ENCODE results near the gene THRAP3. TPM values are rescaled to one million over a fixed set of nuclear protein-coding genes. Genes with fewer than 3 reads are reported as not detected.

THRAP3 gene
- total and polyA plus RNA-seq, 9 of the 15 experiments (the other 6 are each of a cell fraction or from before 2014, with no cell fraction given) = 66.2 to 135 (median 113) TPM

DNA sequence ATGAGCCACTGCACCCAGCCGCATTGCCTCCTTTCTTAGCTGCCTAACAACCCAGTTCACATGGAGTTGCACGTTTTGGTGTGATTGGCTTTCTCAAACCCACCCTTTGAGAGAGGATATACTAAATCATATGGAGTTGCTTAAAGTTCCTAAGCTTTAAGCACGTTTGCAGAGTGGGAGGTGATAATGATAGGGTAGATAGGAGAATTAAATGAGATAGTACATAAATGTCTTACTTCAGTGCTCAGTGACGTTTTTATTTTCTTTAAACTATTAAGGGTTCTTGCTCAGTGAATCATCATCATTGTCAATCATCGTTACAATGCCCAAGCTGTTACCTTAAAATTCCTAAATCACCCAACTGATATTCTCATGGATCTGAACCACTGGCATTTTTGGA lies 79.0 kb downstream of the THRAP3 start:
- in situ Hi-C loops (cut with MboI) (no loop called here), intact Hi-C loops (cut with micrococcal nuclease) (no loop called here)
- no peak overlapping the region for H3K27ac ChIP-seq (ENCODE audit: extremely low read depth, low read depth, low read length)
- DNase-seq (ENCODE audit: extremely low read depth in 1 of 4, low spot score in 3 of 4) = no peak
- H3K4me2 ChIP-seq (ENCODE audit: insufficient read depth, low read length) = no peak overlapping the region
- peaks cover 4 to 23% of the 10 kb centered on the region in 2 experiments; a peak in 3 of 5 replicates for H3K4me1 ChIP-seq (replicated peaks in 1 of 2; ENCODE audit: control insufficient read depth in 2 of 2, insufficient read depth in 2 of 2, low read length in 2 of 2)
- CTCF ChIA-PET (ENCODE audit: low intra/inter-chr PET ratio) = no interaction called here
- no peak overlapping the region for H3K9ac ChIP-seq (ENCODE audit: insufficient read depth in 1 of 2, low read depth in 2 of 2, low read length in 2 of 2)
- FAIRE-seq = no peak
- ATAC-seq = no peak
- H3K79me2 ChIP-seq (ENCODE audit: control insufficient read depth, insufficient read depth, low read length) = no peaks in the 10 kb centered on the region
- H4K20me1 ChIP-seq (replicated peaks; ENCODE audit: control insufficient read depth, insufficient read depth, low read length) = peaks cover 4% of the 10 kb centered on the region; the same call in 1 of the 2 replicates
- H3K27me3 ChIP-seq (ENCODE audit: control insufficient read depth in 2 of 2, insufficient read depth in 2 of 2, low read length in 2 of 2) = no peaks in the 10 kb centered on the region
- H3K4me3 ChIP-seq = no peak overlapping the region
- H3K36me3 ChIP-seq (ENCODE audit: control insufficient read depth, insufficient read depth, low read length) = peaks cover 69% of the 10 kb centered on the region
- no peak overlapping the region for H2AFZ ChIP-seq (ENCODE audit: low read depth, low read length)
- H3K9me1 ChIP-seq (ENCODE audit: control insufficient read depth, insufficient read depth, low read length) = peaks cover 7% of the 10 kb centered on the region
- H3K9me3 ChIP-seq (replicated peaks; ENCODE audit: control insufficient read depth, insufficient read depth, low read depth, low read length) = no peaks in the 10 kb centered on the region
- POLR2A ChIA-PET = interaction anchor here (0.6 to 1.5 kb wide), 4 partner anchors 10 to 355 kb away, joined by 3 to 5 read pairs (median 4); no protein-coding TSS in a partner anchor
- no TSS peak for BruUV-seq (replicated peaks)
- WGBS (ENCODE audit: insufficient coverage, low coverage, missing lambda C conversion rate) = 64% methylated on average over 5 of the region's 5 CpGs
- TF ChIP-seq PHF21A (IDR thresholded peaks at IDR 0.05; ENCODE audit: borderline replicate concordance, low read depth) = no peak
- TF ChIP-seq, protein P1, sequence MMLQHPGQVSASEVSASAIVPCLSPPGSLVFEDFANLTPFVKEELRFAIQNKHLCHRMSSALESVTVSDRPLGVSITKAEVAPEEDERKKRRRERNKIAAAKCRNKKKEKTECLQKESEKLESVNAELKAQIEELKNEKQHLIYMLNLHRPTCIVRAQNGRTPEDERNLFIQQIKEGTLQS (IDR thresholded peaks at IDR 0.05) = no peak
- TF ChIP-seq, protein P1 (CRISPR knock-in tag; conservative IDR thresholded peaks at IDR 0.05) = no peak
- TF ChIP-seq BRF1 (IDR thresholded peaks at IDR 0.05; ENCODE audit: borderline replicate concordance, extremely low read depth, insufficient read length) = no peak
- no peak for TF ChIP-seq SNIP1 (IDR thresholded peaks at IDR 0.05; ENCODE audit: low read depth)
- TF ChIP-seq, protein P2, sequence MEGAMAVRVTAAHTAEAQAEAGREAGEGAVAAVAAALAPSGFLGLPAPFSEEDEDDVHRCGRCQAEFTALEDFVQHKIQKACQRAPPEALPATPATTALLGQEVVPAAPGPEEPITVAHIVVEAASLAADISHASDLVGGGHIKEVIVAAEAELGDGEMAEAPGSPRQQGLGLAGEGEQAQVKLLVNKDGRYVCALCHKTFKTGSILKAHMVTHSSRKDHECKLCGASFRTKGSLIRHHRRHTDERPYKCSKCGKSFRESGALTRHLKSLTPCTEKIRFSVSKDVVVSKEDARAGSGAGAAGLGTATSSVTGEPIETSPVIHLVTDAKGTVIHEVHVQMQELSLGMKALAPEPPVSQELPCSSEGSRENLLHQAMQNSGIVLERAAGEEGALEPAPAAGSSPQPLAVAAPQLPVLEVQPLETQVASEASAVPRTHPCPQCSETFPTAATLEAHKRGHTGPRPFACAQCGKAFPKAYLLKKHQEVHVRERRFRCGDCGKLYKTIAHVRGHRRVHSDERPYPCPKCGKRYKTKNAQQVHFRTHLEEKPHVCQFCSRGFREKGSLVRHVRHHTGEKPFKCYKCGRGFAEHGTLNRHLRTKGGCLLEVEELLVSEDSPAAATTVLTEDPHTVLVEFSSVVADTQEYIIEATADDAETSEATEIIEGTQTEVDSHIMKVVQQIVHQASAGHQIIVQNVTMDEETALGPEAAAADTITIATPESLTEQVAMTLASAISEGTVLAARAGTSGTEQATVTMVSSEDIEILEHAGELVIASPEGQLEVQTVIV (CRISPR knock-in tag; IDR thresholded peaks at IDR 0.05; ENCODE audit: borderline replicate concordance) = no peak
- TF ChIP-seq, protein P3, sequence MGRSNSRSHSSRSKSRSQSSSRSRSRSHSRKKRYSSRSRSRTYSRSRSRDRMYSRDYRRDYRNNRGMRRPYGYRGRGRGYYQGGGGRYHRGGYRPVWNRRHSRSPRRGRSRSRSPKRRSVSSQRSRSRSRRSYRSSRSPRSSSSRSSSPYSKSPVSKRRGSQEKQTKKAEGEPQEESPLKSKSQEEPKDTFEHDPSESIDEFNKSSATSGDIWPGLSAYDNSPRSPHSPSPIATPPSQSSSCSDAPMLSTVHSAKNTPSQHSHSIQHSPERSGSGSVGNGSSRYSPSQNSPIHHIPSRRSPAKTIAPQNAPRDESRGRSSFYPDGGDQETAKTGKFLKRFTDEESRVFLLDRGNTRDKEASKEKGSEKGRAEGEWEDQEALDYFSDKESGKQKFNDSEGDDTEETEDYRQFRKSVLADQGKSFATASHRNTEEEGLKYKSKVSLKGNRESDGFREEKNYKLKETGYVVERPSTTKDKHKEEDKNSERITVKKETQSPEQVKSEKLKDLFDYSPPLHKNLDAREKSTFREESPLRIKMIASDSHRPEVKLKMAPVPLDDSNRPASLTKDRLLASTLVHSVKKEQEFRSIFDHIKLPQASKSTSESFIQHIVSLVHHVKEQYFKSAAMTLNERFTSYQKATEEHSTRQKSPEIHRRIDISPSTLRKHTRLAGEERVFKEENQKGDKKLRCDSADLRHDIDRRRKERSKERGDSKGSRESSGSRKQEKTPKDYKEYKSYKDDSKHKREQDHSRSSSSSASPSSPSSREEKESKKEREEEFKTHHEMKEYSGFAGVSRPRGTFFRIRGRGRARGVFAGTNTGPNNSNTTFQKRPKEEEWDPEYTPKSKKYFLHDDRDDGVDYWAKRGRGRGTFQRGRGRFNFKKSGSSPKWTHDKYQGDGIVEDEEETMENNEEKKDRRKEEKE (IDR thresholded peaks at IDR 0.05; ENCODE audit: borderline replicate concordance in 1 of 2, control insufficient read depth in 1 of 2, low read depth in 2 of 2, low read length in 1 of 2) = no peak
- TF ChIP-seq, protein P4, sequence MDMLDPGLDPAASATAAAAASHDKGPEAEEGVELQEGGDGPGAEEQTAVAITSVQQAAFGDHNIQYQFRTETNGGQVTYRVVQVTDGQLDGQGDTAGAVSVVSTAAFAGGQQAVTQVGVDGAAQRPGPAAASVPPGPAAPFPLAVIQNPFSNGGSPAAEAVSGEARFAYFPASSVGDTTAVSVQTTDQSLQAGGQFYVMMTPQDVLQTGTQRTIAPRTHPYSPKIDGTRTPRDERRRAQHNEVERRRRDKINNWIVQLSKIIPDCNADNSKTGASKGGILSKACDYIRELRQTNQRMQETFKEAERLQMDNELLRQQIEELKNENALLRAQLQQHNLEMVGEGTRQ (CRISPR knock-in tag; IDR thresholded peaks at IDR 0.05) = no peak
- no peak for TF ChIP-seq ZNF699 (CRISPR knock-in tag; IDR thresholded peaks at IDR 0.05; ENCODE audit: insufficient replicate concordance)
- TF ChIP-seq ZNF121 (CRISPR knock-in tag; conservative IDR thresholded peaks at IDR 0.05) = no peak
- TF ChIP-seq, protein P5, sequence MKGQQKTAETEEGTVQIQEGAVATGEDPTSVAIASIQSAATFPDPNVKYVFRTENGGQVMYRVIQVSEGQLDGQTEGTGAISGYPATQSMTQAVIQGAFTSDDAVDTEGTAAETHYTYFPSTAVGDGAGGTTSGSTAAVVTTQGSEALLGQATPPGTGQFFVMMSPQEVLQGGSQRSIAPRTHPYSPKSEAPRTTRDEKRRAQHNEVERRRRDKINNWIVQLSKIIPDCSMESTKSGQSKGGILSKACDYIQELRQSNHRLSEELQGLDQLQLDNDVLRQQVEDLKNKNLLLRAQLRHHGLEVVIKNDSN (CRISPR knock-in tag; IDR thresholded peaks at IDR 0.05) = no peak
- no peak for TF ChIP-seq ZNF583 (CRISPR knock-in tag; IDR thresholded peaks at IDR 0.05)
- TF ChIP-seq TOE1 (IDR thresholded peaks at IDR 0.05; ENCODE audit: borderline replicate concordance) = no peak
- TF ChIP-seq TOE1 (CRISPR knock-in tag; IDR thresholded peaks at IDR 0.05; ENCODE audit: borderline replicate concordance, low read depth) = no peak

All from K562 (cell line).